CD14-positive monocyte (primary cell): ENCODE data around the gene GNB2. TPM values are rescaled to one million over a fixed set of nuclear protein-coding genes. Genes with fewer than 3 reads are reported as not detected.
"Not testable (repeated sequence)": the region's sequence is repeated elsewhere in the genome, so short reads cannot be mapped to it uniquely, and the experiment has no call there.

Experiments used
- DNase-seq, 3 donors: peaks; one replicate each; pipeline ENCODE4 v3.0.0-alpha.2; 2011 to 2022
- H2AFZ ChIP-seq: 2 replicates; pipeline ENCODE4 v1.6.0; 2012; ENCODE audit warnings: mild to moderate bottlenecking, low read depth, low read length, inconsistent platforms; ENCODE audit not compliant: insufficient read depth, poor library complexity, severe bottlenecking
- H3K27ac ChIP-seq, 2 donors: 1 replicate in 1 of 2; 2 replicates in 1 of 2; pipeline ENCODE4 v1.5.1; 2012 to 2013; ENCODE audit warnings: low read length in 2 of 2, control low read depth in 1 of 2, inconsistent platforms in 1 of 2, low read depth in 1 of 2, mild to moderate bottlenecking in 1 of 2
- H3K27me3 ChIP-seq, 2 donors: one replicate each; pipeline versions ENCODE4 v1.6.0 to v1.6.1; 2011 to 2013; ENCODE audit warnings: low read length in 2 of 2; ENCODE audit not compliant: control insufficient read depth in 2 of 2, insufficient read depth in 2 of 2
- H3K36me3 ChIP-seq, 2 donors: replicated peaks in 1 of 2; 1 replicate in 1 of 2; 2 replicates in 1 of 2; pipeline versions ENCODE4 v1.5.1 to v1.6.1; 2012 to 2013; ENCODE audit warnings: low read length in 2 of 2, control low read depth in 1 of 2, inconsistent platforms in 1 of 2, mild to moderate bottlenecking in 1 of 2; ENCODE audit not compliant: insufficient read depth in 2 of 2, control insufficient read depth in 1 of 2
- H3K4me1 ChIP-seq, 2 donors: 1 replicate in 1 of 2; 2 replicates in 1 of 2; pipeline versions ENCODE4 v1.5.1 to v1.6.1; 2012 to 2013; ENCODE audit warnings: low read length in 2 of 2, control low read depth in 1 of 2, inconsistent platforms in 1 of 2, mild to moderate bottlenecking in 1 of 2, moderate library complexity in 1 of 2; ENCODE audit not compliant: insufficient read depth in 2 of 2, control insufficient read depth in 1 of 2
- H3K4me2 ChIP-seq: replicated peaks from 2 replicates; pipeline ENCODE3; 2012; ENCODE audit warnings: low read length, moderate library complexity, mild to moderate bottlenecking; ENCODE audit not compliant: poor library complexity, severe bottlenecking; ENCODE audit errors: extremely low read depth
- H3K4me3 ChIP-seq, 3 experiments: fragments of 200-600 bp in 1 of 3; sonication (generic) in 1 of 3; replicated peaks in 1 of 3; 1 replicate in 2 of 3; 2 replicates in 1 of 3; pipeline ENCODE4 v1.5.1; 2011 to 2013; ENCODE audit warnings: low read length in 3 of 3, mild to moderate bottlenecking in 3 of 3, control low read depth in 2 of 3, low read depth in 2 of 3, inconsistent platforms in 1 of 3, moderate library complexity in 1 of 3
- H3K79me2 ChIP-seq: 2 replicates; pipeline ENCODE4 v1.6.0; 2012; ENCODE audit warnings: mild to moderate bottlenecking, control low read depth, inconsistent platforms, low read length, moderate library complexity; ENCODE audit not compliant: insufficient read depth
- H3K9ac ChIP-seq: 2 replicates; pipeline ENCODE4 v1.6.0; 2017; ENCODE audit warnings: low read length, mild to moderate bottlenecking; ENCODE audit not compliant: insufficient read depth, poor library complexity, severe bottlenecking
- H3K9me3 ChIP-seq, 2 donors: replicated peaks in 1 of 2; 1 replicate in 1 of 2; 2 replicates in 1 of 2; pipeline versions ENCODE4 v1.5.1 to v1.6.1; 2012 to 2013; ENCODE audit warnings: low read length in 2 of 2, control low read depth in 1 of 2; ENCODE audit not compliant: control insufficient read depth in 1 of 2, insufficient read depth in 1 of 2
- H4K20me1 ChIP-seq: 2 replicates; pipeline ENCODE4 v1.6.0; 2012; ENCODE audit warnings: mild to moderate bottlenecking, low read length, control low read depth, moderate library complexity; ENCODE audit not compliant: insufficient read depth
- H3K27ac Mint-ChIP-seq, 7 donors: one replicate each; pipeline ENCODE4 v1.8.0; 2020; ENCODE audit warnings: mild to moderate bottlenecking in 7 of 7, mixed read lengths in 7 of 7, moderate library complexity in 6 of 7, inconsistent platforms in 2 of 7
- H3K27me3 Mint-ChIP-seq, 3 donors: one replicate each; pipeline ENCODE4 v1.8.0; 2021 to 2022; ENCODE audit warnings: low read depth in 3 of 3, mild to moderate bottlenecking in 3 of 3, mixed read lengths in 3 of 3, moderate library complexity in 3 of 3, inconsistent platforms in 1 of 3
- H3K36me3 Mint-ChIP-seq, 2 donors: one replicate each; pipeline ENCODE4 v1.8.0; 2020; ENCODE audit warnings: mixed read lengths in 2 of 2, inconsistent platforms in 1 of 2, mild to moderate bottlenecking in 1 of 2
- H3K4me1 Mint-ChIP-seq: one replicate; pipeline ENCODE4 v1.8.0; 2020; ENCODE audit warnings: mild to moderate bottlenecking, mixed read lengths
- H3K4me3 Mint-ChIP-seq, 2 donors: one replicate each; pipeline ENCODE4 v1.8.0; 2020; ENCODE audit warnings: mild to moderate bottlenecking in 2 of 2, mixed read lengths in 2 of 2, moderate library complexity in 1 of 2
- H3K9me3 Mint-ChIP-seq, 7 donors: one replicate each; pipeline ENCODE4 v1.8.0; 2020 to 2022; ENCODE audit warnings: mixed read lengths in 7 of 7, mild to moderate bottlenecking in 6 of 7, moderate library complexity in 6 of 7, inconsistent platforms in 2 of 7
- WGBS: methylation state at CpG from one replicate; pipeline ENCODE4 v1.1.5; 2013; ENCODE audit warnings: missing lambda C conversion rate; ENCODE audit not compliant: insufficient coverage; 5-methylcytosine and 5-hydroxymethylcytosine counted together
- intact Hi-C, 2 donors: fragments of 100-400 bp; cut with micrococcal nuclease; formaldehyde crosslinking; loops; one replicate each; pipeline versions ENCODE4 v1.15.0 to v1.15.1; 2023
- polyA plus RNA-seq, 3 donors: library from polyadenylated mRNA; depleted of rRNA in 1 of 3; unstranded in 2 of 3; stranded (reverse) in 1 of 3; fragments of 300-500 nt in 2 of 3; fragments of >200 nt in 1 of 3; fragmentation: Illumina TruSeq in 2 of 3; gene quantifications; 1 replicate in 2 of 3; 2 replicates in 1 of 3; pipeline ENCODE4 v1.2.3, GENCODE V29; 2012 to 2021
- TF ChIP-seq, protein P1 (sequence below): fragments of 200-600 bp; IDR thresholded peaks from one replicate; pipeline ENCODE4 v1.8.0; 2022; ENCODE audit warnings: antibody characterized with exemption, mild to moderate bottlenecking

GNB2 gene
- polyA plus RNA-seq, 3 donors, result 90.0 to 436 (median 94.6) TPM

DNA sequence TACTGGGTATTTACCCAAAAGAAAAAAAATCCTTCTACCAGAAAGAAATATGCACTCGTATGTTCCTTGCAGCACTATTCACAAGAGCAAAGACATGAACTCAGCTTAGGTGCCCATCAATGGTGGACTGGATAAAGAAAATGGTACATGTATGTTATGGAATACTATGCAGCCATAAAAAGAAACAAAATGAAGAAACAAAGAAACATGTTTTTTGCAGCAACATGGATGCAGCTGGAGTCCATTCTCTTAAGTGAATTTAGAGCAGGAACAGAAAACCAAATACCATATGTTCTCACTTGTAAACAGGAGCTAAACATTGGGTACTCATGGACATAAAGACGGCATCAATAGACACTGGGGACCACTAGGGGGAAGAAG is 5.5 kb upstream of the GNB2 start:
- no CpG with 5 or more reads among the region's 2 CpGs for WGBS
- no peaks in the 10 kb centered on the region for H3K36me3 ChIP-seq
- Mint-ChIP-seq H3K9me3 (peaks cover 0 to 3% (median 1%) of the 10 kb centered on the region in 7 donors), H3K27me3 (peaks cover 17 to 26% (median 17%) of the 10 kb centered on the region in 3 donors), H3K4me1 (peaks cover 11% of the 10 kb centered on the region), H3K36me3 (no peaks in the 10 kb centered on the region), H3K4me3 (no peak overlapping the region), H3K27ac (no peak overlapping the region)
- TF ChIP-seq, protein P1, sequence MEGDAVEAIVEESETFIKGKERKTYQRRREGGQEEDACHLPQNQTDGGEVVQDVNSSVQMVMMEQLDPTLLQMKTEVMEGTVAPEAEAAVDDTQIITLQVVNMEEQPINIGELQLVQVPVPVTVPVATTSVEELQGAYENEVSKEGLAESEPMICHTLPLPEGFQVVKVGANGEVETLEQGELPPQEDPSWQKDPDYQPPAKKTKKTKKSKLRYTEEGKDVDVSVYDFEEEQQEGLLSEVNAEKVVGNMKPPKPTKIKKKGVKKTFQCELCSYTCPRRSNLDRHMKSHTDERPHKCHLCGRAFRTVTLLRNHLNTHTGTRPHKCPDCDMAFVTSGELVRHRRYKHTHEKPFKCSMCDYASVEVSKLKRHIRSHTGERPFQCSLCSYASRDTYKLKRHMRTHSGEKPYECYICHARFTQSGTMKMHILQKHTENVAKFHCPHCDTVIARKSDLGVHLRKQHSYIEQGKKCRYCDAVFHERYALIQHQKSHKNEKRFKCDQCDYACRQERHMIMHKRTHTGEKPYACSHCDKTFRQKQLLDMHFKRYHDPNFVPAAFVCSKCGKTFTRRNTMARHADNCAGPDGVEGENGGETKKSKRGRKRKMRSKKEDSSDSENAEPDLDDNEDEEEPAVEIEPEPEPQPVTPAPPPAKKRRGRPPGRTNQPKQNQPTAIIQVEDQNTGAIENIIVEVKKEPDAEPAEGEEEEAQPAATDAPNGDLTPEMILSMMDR, result no peak
- H3K4me2 ChIP-seq, result no peak overlapping the region
- H3K9me3 ChIP-seq, result no peaks in the 10 kb centered on the region
- H3K9ac ChIP-seq, result no peak overlapping the region
- H3K4me1 ChIP-seq, result peaks cover 7 to 15% of the 10 kb centered on the region in 2 donors
- no peaks in the 10 kb centered on the region for H3K79me2 ChIP-seq
- H4K20me1 ChIP-seq, result no peaks in the 10 kb centered on the region
- no peak overlapping the region for H3K4me3 ChIP-seq
- no peak overlapping the region for H2AFZ ChIP-seq
- no peak overlapping the region for H3K27ac ChIP-seq
- no peak for DNase-seq
- no peaks in the 10 kb centered on the region for H3K27me3 ChIP-seq
- intact Hi-C loops, result no loop called here

DNA sequence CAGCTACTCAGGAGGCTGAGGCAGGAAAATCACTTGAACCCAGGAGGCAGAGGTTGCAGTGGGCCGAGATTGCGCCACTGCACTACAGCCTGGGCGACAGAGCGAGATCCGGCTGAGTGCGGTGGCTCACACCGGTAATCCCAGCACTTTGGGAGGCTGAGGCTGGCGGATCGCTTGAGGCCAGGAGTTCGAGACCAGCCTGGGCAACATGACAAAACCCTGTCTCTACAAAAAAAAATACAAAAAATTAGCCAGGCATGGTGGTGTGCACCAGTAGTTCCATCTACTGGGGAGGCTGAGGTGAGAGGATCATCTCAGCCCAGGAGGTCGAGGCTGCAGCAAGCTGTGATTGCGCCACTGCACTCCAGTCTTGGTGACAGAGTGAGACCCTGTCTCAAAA is 4.4 kb upstream of the GNB2 start:
- H3K36me3 Mint-ChIP-seq, H3K4me3 ChIP-seq, H3K4me3 Mint-ChIP-seq, DNase-seq, H3K36me3 ChIP-seq, H3K79me2 ChIP-seq, H3K27me3 ChIP-seq, H3K9me3 ChIP-seq, H3K27ac Mint-ChIP-seq, H3K27ac ChIP-seq, H4K20me1 ChIP-seq, intact Hi-C loops, H3K9me3 Mint-ChIP-seq, H3K4me2 ChIP-seq, H2AFZ ChIP-seq, H3K9ac ChIP-seq: not testable (repeated sequence)
- peaks cover 7 to 17% of the 10 kb centered on the region in 2 donors for H3K4me1 ChIP-seq
- WGBS, result 100% methylated on average over 5 of the region's 12 CpGs
- peaks cover 12 to 26% (median 17%) of the 10 kb centered on the region in 3 donors for H3K27me3 Mint-ChIP-seq
- peaks cover 12% of the 10 kb centered on the region for H3K4me1 Mint-ChIP-seq
